Testis (tissue), 3 donors: ENCODE data around the gene CDK14. TPM values are rescaled to one million over a fixed set of nuclear protein-coding genes. Genes with fewer than 3 reads are reported as not detected.
"Not testable (repeated sequence)": the region's sequence is repeated elsewhere in the genome, so short reads cannot be mapped to it uniquely, and the experiment has no call there.

Experiments
- DNase-seq: peaks from one replicate; pipeline ENCODE4 v3.0.0-alpha.2; 2019
- H3K27ac ChIP-seq, 2 donors: fragments of 200-600 bp; sonication (generic); one replicate each; pipeline ENCODE4 v1.5.1; 2019
- H3K27me3 ChIP-seq: fragments of 200-600 bp; sonication (generic); one replicate; pipeline ENCODE4 v1.5.1; 2019
- H3K36me3 ChIP-seq: fragments of 200-600 bp; sonication (generic); one replicate; pipeline ENCODE4 v1.5.1; 2017; ENCODE audit warnings: low read depth; ENCODE audit errors: missing control alignments
- H3K4me1 ChIP-seq: fragments of 200-600 bp; sonication (generic); one replicate; pipeline ENCODE4 v1.5.1; 2019
- H3K4me3 ChIP-seq, 2 donors: fragments of 200-600 bp; sonication (generic); one replicate each; pipeline ENCODE4 v1.5.1; 2017 to 2019
- H3K9me3 ChIP-seq: fragments of 200-600 bp; sonication (generic); one replicate; pipeline ENCODE4 v1.5.1; 2017
- POLR2A ChIP-seq: fragments of 450-650 bp; IDR thresholded peaks from one replicate; pipeline ENCODE4 v1.6.1; 2017; ENCODE audit warnings: antibody characterized with exemption, mild to moderate bottlenecking, moderate library complexity
- WGBS, 2 donors: methylation state at CpG; one replicate each; pipeline ENCODE4 v1.1.5; 2018; 5-methylcytosine and 5-hydroxymethylcytosine counted together
- intact Hi-C: fragments of 100-400 bp; cut with DNase I; formaldehyde crosslinking; loops from one replicate; pipeline ENCODE4 v1.15.1; 2023; ENCODE audit warnings: low total_unique reads
- polyA plus RNA-seq: library from polyadenylated mRNA; stranded (reverse); fragments of 350-450 nt; fragmentation: Illumina TruSeq; extraction: RNeasy Lipid Tissue Mini Kit (QIAGEN cat#74804); gene quantifications from one replicate; pipeline ENCODE4 v1.2.3, GENCODE V29; 2014; ENCODE audit warnings: low read depth, low replicate concordance; ENCODE audit not compliant: insufficient read depth
- total RNA-seq, 2 donors: library from RNA; depleted of rRNA; stranded (reverse); fragments of >200 nt; gene quantifications; one replicate each; pipeline ENCODE4 v1.2.3, GENCODE V29; 2016
- TF ChIP-seq, protein P1 (sequence below), 3 experiments: fragments of 450-650 bp in 2 of 3; fragments of 200-600 bp in 1 of 3; sonication (generic) in 1 of 3; IDR thresholded peaks; one replicate each; pipeline ENCODE4 v1.5.1; 2016 to 2019; ENCODE audit warnings: antibody characterized with exemption in 3 of 3, mild to moderate bottlenecking in 2 of 3, moderate library complexity in 1 of 3

The CDK14 gene
- total and polyA plus RNA-seq, 3 donors from 2014 or later: 18.9 to 22.7 (median 19.5) TPM

DNA sequence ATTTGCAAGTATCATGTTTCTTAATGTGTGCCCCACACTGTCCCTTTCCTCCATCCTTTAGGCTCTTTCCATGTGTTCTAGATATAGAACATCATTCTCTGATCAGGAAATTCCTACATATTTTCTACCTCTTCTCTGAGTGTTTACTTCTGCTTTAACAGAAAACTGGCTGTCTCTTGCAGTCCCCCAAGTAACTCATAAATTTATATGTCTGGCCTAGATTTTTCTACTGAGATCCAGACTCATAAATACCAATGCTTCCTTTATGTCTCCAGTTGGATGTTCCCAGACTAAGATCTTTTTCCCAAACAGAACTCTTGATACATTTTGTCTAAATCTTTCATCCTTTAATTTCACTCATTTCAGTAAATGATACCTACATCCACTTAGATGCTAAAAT is 181.8 kb downstream of the CDK14 start:
- Histone ChIP-seq H3K27me3 (no peaks in the 10 kb centered on the region), H3K4me3 (no peak overlapping the region), H3K27ac (no peak overlapping the region), H3K36me3 (no peaks in the 10 kb centered on the region), H3K9me3 (no peaks in the 10 kb centered on the region), H3K4me1 (no peaks in the 10 kb centered on the region)
- intact Hi-C loops: no loop called here
- TF ChIP-seq, protein P1, sequence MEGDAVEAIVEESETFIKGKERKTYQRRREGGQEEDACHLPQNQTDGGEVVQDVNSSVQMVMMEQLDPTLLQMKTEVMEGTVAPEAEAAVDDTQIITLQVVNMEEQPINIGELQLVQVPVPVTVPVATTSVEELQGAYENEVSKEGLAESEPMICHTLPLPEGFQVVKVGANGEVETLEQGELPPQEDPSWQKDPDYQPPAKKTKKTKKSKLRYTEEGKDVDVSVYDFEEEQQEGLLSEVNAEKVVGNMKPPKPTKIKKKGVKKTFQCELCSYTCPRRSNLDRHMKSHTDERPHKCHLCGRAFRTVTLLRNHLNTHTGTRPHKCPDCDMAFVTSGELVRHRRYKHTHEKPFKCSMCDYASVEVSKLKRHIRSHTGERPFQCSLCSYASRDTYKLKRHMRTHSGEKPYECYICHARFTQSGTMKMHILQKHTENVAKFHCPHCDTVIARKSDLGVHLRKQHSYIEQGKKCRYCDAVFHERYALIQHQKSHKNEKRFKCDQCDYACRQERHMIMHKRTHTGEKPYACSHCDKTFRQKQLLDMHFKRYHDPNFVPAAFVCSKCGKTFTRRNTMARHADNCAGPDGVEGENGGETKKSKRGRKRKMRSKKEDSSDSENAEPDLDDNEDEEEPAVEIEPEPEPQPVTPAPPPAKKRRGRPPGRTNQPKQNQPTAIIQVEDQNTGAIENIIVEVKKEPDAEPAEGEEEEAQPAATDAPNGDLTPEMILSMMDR (IDR thresholded peaks at IDR 0.05): no peak
- no peak for TF ChIP-seq POLR2A
- DNase-seq: no peak

DNA sequence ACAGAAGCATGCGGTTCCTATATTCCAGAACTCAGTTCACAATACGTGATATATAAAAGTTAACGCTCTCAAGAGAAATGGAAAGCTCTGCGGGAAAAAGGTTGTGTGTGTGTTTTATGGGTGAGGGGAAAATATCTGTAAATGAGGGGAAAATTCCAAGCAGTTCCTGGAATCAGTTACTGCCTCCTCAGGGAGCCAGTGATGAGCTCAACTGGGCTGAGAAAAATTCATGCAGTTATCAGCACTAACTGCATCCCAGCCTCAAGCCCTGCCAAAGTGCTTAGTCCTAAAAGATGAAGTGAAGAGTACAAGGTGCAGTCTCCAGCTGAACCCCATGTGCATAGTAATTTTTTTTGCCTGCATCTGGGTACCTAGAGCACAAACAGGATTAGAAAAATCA is 191.9 kb downstream of the CDK14 start:
- peak; percentile 39 for DNase-seq
- H3K27ac ChIP-seq: no peak overlapping the region
- intact Hi-C loops: no loop called here
- no peak overlapping the region for H3K4me3 ChIP-seq
- H3K9me3 ChIP-seq: no peaks in the 10 kb centered on the region
- TF ChIP-seq, protein P1 (IDR thresholded peaks at IDR 0.05): no peak
- TF ChIP-seq POLR2A: no peak
- no peaks in the 10 kb centered on the region for H3K27me3 ChIP-seq
- no peaks in the 10 kb centered on the region for H3K36me3 ChIP-seq
- no peaks in the 10 kb centered on the region for H3K4me1 ChIP-seq
- WGBS, 2 donors: 68 to 71% methylated on average over 4 of the region's 4 CpGs

DNA sequence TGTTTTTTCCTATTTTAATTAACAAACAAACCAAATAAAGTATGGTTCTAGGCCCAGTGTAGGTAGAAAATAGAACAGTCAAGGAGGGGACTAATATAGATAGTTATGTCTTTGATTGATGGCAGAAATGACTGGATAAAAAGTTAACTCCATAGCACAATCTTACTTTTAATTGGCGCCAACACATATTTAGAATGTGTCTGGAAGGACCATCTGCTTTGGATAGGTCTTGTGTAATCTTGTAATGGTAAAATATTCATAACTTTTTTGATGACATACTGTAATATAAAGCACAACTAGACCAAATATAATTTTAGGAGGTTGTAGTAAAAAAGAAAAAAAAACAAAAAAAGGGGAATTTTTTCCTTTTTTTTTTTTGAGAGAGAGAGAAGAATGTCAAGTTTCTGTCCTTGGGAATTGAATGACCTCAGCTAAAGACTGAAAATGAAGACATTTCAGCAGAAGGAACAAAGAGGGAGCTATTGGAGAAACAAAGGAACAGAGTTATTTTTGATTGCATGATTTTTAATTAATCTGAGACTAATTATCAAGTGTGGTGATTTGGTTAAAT is 193.7 kb downstream of the CDK14 start:
- 96 to 100% methylated on average over 1 of the region's 1 CpG for WGBS, 2 donors
- intact Hi-C loops: no loop called here

DNA sequence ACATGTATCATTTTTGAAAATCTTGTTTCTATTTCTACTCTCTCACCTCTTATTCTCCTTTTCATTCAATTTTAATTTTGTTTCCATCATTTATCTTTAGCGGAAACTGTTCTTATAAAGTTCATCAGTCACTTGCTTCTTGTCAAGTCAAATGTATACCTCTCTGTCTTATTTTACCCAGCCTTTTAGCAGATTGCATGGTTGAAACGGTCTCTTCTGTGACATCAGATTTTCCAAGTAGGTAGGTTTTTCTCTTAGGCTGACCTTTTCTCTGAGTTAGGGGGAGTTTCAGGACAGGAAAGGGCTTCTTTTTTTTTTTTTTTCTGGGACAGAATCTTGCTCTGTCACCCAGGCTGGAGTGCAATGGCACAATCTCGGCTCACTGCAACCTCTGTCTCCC is 195.5 kb downstream of the CDK14 start:
- no peaks in the 10 kb centered on the region for H3K27me3 ChIP-seq
- no peak overlapping the region for H3K4me3 ChIP-seq
- TF ChIP-seq, protein P1 (IDR thresholded peaks at IDR 0.05): no peak
- TF ChIP-seq POLR2A: no peak
- no peaks in the 10 kb centered on the region for H3K9me3 ChIP-seq
- WGBS, 2 donors: 63 to 70% methylated on average over 3 of the region's 3 CpGs
- no peak overlapping the region for H3K27ac ChIP-seq
- H3K4me1 ChIP-seq: no peaks in the 10 kb centered on the region
- intact Hi-C loops: no loop called here
- H3K36me3 ChIP-seq: no peaks in the 10 kb centered on the region
- DNase-seq: no peak

More for the DNA sequence above, 193.7 kb downstream of the CDK14 start:
- DNase-seq: no peak
- no peak overlapping the region for H3K4me3 ChIP-seq
- TF ChIP-seq POLR2A: no peak
- TF ChIP-seq, protein P1 (IDR thresholded peaks at IDR 0.05): no peak
- H3K27ac ChIP-seq: no peak overlapping the region
- no peaks in the 10 kb centered on the region for H3K4me1 ChIP-seq
- no peaks in the 10 kb centered on the region for H3K36me3 ChIP-seq
- no peaks in the 10 kb centered on the region for H3K27me3 ChIP-seq
- H3K9me3 ChIP-seq: no peaks in the 10 kb centered on the region

DNA sequence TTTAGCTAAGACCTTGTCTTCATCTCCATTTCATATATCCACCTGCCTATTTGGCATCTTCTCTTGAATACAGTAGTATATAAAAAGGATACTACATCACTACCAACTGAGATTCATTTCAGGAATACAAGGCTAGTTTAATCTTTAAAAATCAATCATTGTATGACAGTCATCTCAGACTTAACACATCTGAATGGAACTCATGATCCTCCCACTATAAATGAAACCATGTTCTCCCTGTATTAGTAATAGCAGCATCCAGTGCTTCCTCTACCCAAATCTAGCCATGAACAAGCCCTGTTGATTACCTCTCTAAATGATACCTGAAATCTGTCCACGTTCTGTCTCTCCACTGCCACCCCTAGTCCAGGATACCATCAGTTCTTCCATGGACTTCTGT is 196.2 kb downstream of the CDK14 start:
- Histone ChIP-seq H3K4me3 (no peak overlapping the region), H3K4me1 (no peaks in the 10 kb centered on the region), H3K27ac (no peak overlapping the region), H3K27me3 (no peaks in the 10 kb centered on the region), H3K36me3 (no peaks in the 10 kb centered on the region), H3K9me3 (no peaks in the 10 kb centered on the region)
- no peak for DNase-seq
- 87 to 94% methylated on average over 1 of the region's 1 CpG for WGBS, 2 donors
- intact Hi-C loops: no loop called here
- TF ChIP-seq POLR2A: no peak
- TF ChIP-seq, protein P1 (IDR thresholded peaks at IDR 0.05): no peak

DNA sequence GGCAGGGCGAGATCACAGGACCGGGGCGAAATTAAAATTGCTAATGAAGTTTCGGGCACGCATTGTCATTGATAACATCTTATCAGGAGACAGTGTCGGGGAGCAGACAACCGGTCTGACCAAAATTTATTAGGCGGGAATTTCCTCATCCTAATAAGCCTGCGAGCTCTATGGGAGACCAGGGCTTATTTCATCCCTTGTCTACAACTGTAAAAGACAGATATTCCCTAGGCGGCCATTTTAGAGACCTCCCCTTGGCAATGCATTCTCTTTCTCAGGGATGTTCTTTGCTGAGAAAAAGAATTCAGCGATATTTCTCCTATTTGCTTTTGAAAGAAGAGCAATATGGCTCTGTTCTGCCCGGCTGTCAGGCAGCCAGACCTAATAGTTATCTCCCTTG is 198.1 kb downstream of the CDK14 start:
- H3K9me3 ChIP-seq, intact Hi-C loops, DNase-seq, H3K4me1 ChIP-seq, H3K27me3 ChIP-seq, H3K27ac ChIP-seq, H3K36me3 ChIP-seq, H3K4me3 ChIP-seq: not testable (repeated sequence)
- WGBS, 2 donors: 95 to 96% methylated on average over 12 of the region's 12 CpGs
